Kasumi-1 (cell line): ENCODE measurements around the gene HERPUD1.
"Not testable (repeated sequence)": the region's sequence is repeated elsewhere in the genome, so short reads cannot be mapped to it uniquely, and the experiment has no call there.

Experiments used
- DNase-seq, 2 experiments: peaks; one replicate each; lab custom pipeline; 2025; lab: John Stamatoyannopoulos, UW

The HERPUD1 gene

GRCh38 chr16:56961386-56961785 is 29.4 kb downstream of the HERPUD1 start:
- DNase-seq = no peak

GRCh38 chr16:56961851-56962281 is 29.9 kb downstream of the HERPUD1 start, which contains the start of gene CETP:
CETP (plus strand) TSS chr16:56961950; CDS start chr16:56961980, 30 bp downstream.
- DNase-seq = no peak

DNA sequence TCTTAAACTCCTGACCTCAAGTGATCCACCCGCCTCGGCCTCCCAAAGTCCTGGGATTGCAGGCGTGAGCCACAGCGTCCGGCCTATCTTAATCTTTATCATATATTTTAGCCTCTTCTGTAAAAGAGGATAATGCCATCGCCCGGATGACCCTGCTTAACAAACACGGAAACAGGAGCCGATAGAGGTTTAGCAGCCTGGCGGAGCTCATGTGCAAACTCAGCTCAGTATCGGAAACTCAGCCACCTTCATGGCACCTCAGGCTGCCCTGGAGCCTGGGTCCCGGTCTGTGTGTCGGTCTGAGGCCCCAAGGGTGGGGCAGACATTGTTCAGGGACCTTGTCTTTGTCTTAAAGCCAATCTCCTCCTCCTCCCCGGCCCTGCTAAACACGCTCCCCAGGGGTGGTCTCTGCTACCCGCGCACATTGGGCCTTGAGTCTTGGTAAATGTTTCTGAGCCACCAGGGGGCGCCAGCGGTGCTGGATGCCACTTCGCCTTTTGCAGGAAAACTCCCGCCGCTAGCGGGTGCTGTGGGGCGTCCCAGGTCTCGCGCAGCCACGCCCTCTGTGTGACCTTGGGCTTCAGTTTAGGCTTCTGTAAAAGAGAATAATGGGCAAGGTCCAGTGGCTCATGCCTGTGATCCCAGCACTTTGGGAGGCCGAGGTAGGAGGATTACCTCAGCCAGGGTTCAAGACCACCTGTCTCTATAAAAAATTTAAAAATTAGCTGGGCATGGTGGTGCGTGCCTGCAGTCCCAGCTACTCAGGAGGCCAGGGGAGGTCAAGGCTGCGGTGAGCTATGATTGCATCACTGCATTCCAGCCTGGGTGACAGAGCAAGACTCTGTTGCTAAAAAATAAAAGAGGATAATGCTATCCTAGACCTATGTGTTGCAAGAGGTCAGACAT is 32.6 kb downstream of the HERPUD1 start:
- DNase-seq = peak; percentile 83

DNA sequence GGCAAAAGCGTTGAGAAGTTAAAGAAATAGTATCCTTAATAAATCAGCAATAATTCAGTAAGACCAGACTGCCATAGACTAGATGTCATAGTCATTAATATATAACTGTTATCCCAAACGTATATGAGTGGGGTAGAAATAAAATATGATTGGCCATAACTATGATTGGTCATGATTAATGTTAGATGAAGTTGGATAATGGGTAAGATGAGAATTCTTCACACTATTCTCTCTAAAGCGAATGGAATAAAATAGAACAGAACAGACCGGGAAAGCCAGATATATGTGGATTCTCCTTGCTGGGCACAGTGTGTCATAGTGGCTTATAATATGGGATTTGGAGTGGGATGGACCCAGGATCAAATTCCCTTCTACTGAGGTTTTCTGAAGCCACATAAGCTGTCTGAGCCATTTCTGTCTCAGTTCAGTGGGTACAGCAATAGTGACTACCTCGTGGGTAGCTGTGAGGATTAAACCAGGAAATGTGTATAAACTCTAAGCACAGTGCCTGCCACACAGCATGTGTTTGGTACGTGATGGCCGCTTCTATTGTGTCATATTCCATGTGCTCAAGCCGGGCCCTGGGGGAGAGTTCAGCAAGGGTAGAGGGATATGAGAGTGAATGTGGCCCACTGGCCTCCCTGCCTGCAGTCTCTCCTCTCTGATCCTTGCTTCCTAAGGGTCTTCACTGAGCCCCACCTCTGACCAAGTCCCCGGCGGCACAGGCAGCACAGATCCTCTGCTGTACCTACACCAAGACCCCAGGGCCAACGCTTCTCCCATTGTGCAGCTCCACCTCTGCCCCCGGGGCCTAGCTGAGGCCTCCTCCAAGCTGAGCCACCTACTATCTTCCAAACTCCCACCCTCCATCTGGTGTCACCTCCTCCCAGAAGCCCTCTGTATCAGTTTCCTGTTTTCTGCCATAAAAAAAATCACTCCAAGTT is 33.5 kb downstream of the HERPUD1 start:
- peak; percentile 7 to 19 for DNase-seq

DNA sequence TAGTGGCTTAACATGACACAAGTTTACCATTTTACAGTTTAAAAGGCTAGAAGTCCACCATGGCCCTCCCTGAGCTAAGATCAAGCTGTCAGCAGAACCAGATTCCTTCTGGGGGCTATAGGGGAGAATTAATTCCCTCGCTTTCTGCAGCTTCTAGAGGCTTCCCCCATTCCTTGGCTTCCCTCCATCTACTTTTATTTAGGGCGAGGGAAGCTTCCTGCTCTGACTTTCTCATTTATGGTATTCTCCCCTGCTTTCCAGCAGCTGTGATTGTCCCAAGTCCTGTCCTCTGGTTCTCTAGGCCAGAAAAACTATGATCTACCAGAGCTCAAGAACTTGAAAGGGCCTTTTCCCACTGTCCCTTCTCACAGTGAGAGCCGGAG is 34.1 kb downstream of the HERPUD1 start:
- DNase-seq = no peak

- DNase-seq = no peak
These were observed 35.8 kb downstream of the HERPUD1 start for GRCh38 chr16:56967733-56968132.

- DNase-seq = no peak
These were observed 37.8 kb downstream of the HERPUD1 start for GRCh38 chr16:56969769-56970168.

GRCh38 chr16:56970934-56971767 is 39.2 kb downstream of the HERPUD1 start:
- DNase-seq = no peak

DNA sequence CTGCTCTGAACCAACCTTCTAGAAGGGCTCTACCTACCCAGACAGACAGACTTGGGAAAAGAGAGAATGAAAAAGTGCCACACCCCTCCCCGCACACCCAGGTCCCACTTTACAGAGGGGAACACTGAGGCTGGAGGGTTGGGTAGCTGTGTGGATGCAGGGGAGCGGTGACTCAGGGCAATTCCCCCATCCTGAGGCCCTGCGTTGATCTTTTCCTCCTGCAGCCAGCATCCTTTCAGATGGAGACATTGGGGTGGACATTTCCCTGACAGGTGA is 39.8 kb downstream of the HERPUD1 start:
- no peak for DNase-seq

- DNase-seq = no peak
These were observed 40.7 kb downstream of the HERPUD1 start for GRCh38 chr16:56972403-56973293.

- DNase-seq = no peak
These were observed 41.4 kb downstream of the HERPUD1 start for GRCh38 chr16:56973294-56973689.

DNA sequence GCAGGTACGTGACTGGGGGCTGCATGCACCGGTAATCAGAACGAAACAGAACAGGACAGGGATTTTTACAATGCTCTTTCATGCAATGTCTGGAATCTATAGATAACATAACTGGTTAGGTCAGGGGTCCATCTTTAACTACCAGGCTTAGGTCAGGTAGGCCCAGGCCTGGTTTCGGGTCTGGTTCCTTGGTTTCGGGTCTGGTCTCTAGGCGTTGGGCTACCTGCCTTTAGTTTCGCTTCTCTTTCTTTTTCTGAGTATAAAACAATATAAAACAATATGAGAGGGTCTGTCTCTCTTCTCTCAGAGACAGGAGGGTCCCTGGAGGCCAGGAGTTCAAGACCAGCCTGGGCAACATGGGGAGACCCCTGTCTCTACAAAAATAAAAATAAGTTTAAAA is 42.0 kb downstream of the HERPUD1 start:
- DNase-seq = not testable (repeated sequence)

DNA sequence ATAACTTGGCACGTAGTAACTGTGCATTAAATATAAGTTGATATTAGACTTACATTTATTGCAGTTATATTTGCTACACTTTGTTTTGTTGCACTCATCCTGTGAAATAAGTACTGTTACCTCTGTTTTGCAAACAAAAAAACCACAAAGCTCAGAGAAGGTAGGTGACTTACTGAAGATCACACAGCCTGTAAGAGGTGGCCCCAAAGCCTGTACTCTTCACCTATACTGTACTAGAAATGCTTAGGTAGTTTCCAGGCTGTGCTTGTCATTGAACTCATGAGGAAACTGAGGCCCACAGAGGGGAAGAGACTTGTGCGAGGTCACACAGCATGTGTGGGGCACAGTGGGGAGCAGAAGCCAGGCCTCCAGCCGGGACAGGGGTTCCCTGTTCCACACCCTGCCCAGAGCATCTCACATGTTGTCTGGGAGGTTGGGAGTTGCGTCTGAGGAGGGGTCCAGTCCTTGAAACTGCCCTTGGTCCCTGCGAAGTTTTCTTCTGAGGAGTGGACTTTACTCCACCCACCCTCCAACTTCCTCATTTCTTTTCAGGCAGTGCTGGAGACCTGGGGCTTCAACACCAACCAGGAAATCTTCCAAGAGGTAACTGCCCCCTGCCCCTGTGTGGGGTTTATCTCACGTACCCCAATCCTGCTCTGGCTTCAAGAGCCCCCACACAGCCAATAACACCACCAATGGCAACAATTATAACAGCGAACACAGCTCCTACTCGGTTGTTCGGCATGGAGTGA is 42.8 kb downstream of the HERPUD1 start:
- peak; percentile 6 to 28 for DNase-seq

DNA sequence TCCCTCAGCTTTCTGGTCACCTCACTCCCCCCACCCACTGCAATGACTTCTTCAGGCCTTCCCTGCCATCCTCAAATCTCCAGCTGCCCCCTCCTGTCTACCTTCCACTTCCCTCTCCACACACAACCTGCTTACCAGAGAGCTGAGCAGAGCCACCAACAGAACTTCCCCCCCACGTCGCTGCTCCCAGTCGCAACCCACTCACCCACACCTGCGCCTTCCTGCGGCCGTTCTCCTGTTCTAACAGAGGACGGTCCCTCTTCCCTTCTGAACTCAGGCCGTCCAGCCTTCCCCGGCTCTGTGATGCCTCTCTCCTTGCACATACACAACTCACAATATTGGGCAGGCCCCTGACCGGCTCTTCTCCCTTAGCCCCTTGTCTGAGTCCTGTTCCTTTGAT is 43.8 kb downstream of the HERPUD1 start:
- DNase-seq = no peak

DNA sequence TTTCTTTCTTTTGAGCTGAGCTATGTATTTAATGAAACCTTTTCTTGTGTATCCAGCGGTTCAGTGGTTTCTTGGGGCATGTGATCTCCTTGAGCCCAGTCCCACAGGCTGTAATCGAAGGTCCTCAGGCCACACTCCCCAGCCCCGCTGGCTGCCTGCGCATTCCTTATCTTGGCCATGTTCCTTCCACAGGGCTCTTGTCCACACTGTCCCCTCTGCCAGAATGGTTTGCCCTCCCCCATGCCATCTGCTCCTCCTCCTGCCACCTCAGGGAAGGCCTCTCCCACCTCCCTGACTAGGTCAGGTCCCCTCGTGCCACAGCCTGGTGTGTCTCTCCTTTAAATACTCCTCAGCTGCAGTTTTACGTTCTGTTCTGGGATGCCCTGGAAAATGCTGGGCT is 45.3 kb downstream of the HERPUD1 start:
- no peak for DNase-seq

- no peak for DNase-seq
These were observed 46.0 kb downstream of the HERPUD1 start for GRCh38 chr16:56977823-56978430.

DNA sequence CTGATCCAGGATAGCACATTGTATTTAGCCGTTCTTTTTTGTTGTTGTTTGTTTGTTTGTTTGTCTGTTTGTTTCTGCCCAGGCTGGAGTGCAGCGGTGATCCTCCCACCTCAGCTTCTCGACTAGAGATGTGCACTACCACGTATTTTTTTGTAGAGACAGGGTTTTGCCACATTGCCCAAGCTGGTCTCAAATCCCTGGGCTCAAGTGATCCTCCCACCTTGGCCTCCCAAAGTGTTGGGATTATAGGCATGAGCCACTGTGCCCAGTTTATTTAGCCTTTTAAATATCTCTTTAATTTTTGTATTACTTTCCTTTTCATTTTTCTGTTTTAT is 48.2 kb downstream of the HERPUD1 start:
- DNase-seq = no peak

DNA sequence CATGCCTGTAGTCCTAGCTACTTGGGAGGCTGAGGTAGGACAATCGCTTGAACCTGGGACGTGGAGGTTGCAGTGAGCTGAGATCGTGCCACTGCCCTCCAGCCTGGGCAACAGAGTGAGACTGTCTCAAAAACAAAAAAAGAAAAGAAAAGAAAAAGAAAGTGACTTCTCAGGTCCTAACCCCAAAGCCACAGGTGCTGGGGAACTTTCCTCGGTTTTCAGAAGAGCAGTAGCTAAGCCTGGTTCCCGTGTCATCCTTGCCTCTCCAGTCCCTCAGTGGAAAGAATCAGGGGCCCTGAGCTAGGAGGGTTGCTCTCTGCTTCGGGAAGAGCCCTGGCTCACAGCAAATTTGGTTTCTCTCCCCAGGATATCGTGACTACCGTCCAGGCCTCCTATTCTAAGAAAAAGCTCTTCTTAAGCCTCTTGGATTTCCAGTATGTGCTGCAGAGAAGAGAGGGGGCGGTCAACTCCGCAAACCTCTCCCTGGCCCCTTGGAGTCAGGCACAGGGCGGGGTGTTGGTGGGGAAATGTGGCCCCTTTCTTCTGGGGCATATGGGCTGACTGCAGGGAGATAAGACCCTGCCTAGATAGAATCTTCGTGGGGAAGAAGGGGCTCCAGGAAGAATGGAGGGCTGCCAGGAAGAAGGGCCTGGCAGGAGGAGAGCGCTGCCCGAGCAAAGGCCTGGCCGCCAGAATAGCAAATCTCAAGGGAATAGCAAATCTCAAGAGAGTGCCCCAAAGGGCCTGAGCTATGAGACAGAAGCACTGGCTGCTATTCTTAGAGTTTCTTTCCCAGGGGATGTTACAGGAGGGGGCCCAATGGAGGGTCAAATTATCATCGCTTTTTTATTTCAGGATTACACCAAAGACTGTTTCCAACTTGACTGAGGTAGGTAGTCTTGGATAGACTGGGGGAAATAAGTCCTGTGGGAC is 49.1 kb downstream of the HERPUD1 start:
- no peak for DNase-seq
